PC-3 (cell line): ENCODE measurements around the gene SYT7. TPM values are rescaled to one million over a fixed set of nuclear protein-coding genes. Genes with fewer than 3 reads are reported as not detected.

ENCODE experiments used
- ATAC-seq: fragments of 200-7000 bp; cut with Tn5 transposase; 2 replicates; pipeline ENCODE4 v1.9.1; 2020; ENCODE audit warnings: mild to moderate bottlenecking, moderate library complexity
- BruUV-seq: library from RNA; stranded (reverse); fragments of 400-500 nt; replicated peaks from 2 replicates; lab custom pipeline; 2021; lab: Mats Ljungman, UMichigan
- CTCF ChIA-PET: fragments of 300-600 bp; sonication (Branson Sonifier 250); formaldehyde crosslinking; loops from one replicate; lab custom pipeline; 2022; ENCODE audit warnings: antibody characterized with exemption; lab: Charles Lee
- POLR2A ChIA-PET: fragments of 300-600 bp; sonication (Branson Sonifier 250); formaldehyde crosslinking; loops from one replicate; lab custom pipeline; 2022; ENCODE audit warnings: antibody characterized with exemption; ENCODE audit not compliant: unreplicated experiment; lab: Charles Lee
- DNase-seq: peaks from one replicate; pipeline ENCODE4 v3.0.0-alpha.2; 2015
- H2AFZ ChIP-seq: fragments of 300-600 bp; sonication (generic); 2 replicates; pipeline ENCODE4 v1.6.0; 2016; ENCODE audit warnings: antibody characterized with exemption, low read length
- H3F3A ChIP-seq: fragments of 300-600 bp; sonication (generic); one replicate; pipeline ENCODE4 v1.6.0; 2017; ENCODE audit warnings: antibody characterized with exemption, low read length, control low read depth, mild to moderate bottlenecking; ENCODE audit not compliant: unreplicated experiment
- H3K27ac ChIP-seq: fragments of 300-600 bp; sonication (generic); 2 replicates; pipeline ENCODE4 v1.5.1; 2016; ENCODE audit warnings: mild to moderate bottlenecking, low read length
- H3K27me3 ChIP-seq: fragments of 300-600 bp; sonication (generic); 2 replicates; pipeline ENCODE4 v1.6.1; 2016; ENCODE audit warnings: low read length, mixed read lengths
- H3K36me3 ChIP-seq: fragments of 300-600 bp; sonication (generic); 2 replicates; pipeline ENCODE4 v1.6.1; 2016; ENCODE audit warnings: low read depth, mixed run types, low read length, mixed read lengths
- H3K4me1 ChIP-seq: fragments of 300-600 bp; sonication (generic); 2 replicates; pipeline ENCODE4 v1.5.1; 2016; ENCODE audit warnings: low read length; ENCODE audit not compliant: insufficient read depth
- H3K4me2 ChIP-seq: fragments of 300-600 bp; sonication (generic); 2 replicates; pipeline ENCODE4 v1.6.0; 2016; ENCODE audit warnings: low read length
- H3K4me3 ChIP-seq: fragments of 300-600 bp; sonication (generic); 2 replicates; pipeline ENCODE4 v1.5.1; 2016; ENCODE audit warnings: mild to moderate bottlenecking, low read length, mixed read lengths
- H3K79me2 ChIP-seq: fragments of 300-600 bp; sonication (generic); 2 replicates; pipeline ENCODE4 v1.6.1; 2017; ENCODE audit warnings: low read length, mixed read lengths
- H3K9ac ChIP-seq: fragments of 300-600 bp; sonication (generic); 2 replicates; pipeline ENCODE4 v1.6.0; 2016; ENCODE audit warnings: mild to moderate bottlenecking, low read length
- H3K9me2 ChIP-seq: fragments of 300-600 bp; sonication (generic); replicated peaks from 2 replicates; pipeline ENCODE4 v1.6.1; 2016; ENCODE audit warnings: mixed run types, low read length, mixed read lengths
- H3K9me3 ChIP-seq: fragments of 300-600 bp; sonication (generic); 2 replicates; pipeline ENCODE4 v1.6.1; 2016; ENCODE audit warnings: low read length, mixed read lengths
- H4K20me1 ChIP-seq: fragments of 300-600 bp; sonication (generic); 2 replicates; pipeline ENCODE4 v1.6.1; 2016; ENCODE audit warnings: low read length, mixed read lengths
- EZH2 ChIP-seq: fragments of 300-600 bp; sonication (generic); IDR thresholded peaks from one replicate; pipeline ENCODE4 v1.6.1; 2017; ENCODE audit warnings: antibody characterized with exemption, mild to moderate bottlenecking, low read length; ENCODE audit not compliant: unreplicated experiment
- EZH2phosphoT487 ChIP-seq: fragments of 300-600 bp; sonication (generic); IDR thresholded peaks from 2 replicates; pipeline ENCODE4 v1.6.1; 2018; ENCODE audit warnings: mild to moderate bottlenecking, antibody characterized with exemption, low read length, borderline replicate concordance
- intact Hi-C: fragments of 100-400 bp; cut with micrococcal nuclease; formaldehyde crosslinking; loops from 2 replicates; pipeline ENCODE4 v1.9.0; 2023
- total RNA-seq: library from RNA; depleted of rRNA; stranded (reverse); fragments of >200 nt; gene quantifications from 2 replicates; pipeline ENCODE4 v1.2.3, GENCODE V29; 2014
- TF ChIP-seq, protein P1 (sequence below): fragments of 300-600 bp; sonication (generic); conservative IDR thresholded peaks from 2 replicates; pipeline ENCODE4 v1.5.1; 2017; ENCODE audit warnings: antibody characterized with exemption, low read depth, mild to moderate bottlenecking, low read length

Gene SYT7
- total RNA-seq, 1 experiment from 2014 or later, result 23.2 TPM

DNA sequence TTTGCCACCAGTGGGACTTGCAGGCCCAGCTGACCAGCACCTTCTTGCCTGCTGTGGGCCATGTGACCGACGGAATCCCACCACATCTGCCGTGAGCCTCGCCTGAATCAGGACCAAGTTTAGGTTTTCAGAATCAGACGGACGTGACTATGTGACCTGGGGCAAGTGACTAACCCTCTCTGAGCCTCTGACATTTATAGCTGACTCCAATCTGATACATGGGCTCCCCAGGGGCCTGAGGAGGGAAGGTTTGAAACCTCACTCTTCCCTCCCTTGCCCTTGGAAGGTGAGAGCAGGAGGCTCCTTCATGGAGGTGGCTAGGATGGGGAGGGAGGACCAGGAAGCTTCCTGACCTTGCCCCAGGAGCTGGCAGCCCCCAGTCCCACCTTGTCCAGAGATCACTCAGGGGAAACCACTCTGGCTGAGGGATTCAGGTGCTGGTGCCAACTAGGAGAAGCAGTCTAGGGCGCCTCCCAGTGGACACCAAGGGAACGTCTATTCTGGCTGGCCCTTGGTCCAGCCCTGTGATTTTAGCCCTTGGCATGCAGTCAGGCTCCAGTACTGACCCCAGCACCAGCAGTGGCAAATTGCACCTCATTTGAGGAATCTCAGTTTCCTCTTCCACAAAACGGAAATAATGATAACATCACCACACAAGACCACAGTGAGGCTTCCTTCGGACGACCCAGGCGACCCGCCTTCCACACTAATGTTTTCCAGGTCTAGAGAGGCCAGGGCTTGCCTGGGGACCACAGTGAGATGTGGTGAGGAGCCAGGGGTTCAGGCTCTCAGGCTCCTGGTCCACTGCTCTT lies 47.2 kb upstream of the SYT7 start:
- H3K4me1 ChIP-seq, result peaks cover 23% of the 10 kb centered on the region
- no peaks in the 10 kb centered on the region for H3K9me3 ChIP-seq
- H3K27ac ChIP-seq, result peak overlapping the region; percentile 85
- TF ChIP-seq EZH2phosphoT487 (no peak), EZH2 (no peak)
- TF ChIP-seq, protein P1, sequence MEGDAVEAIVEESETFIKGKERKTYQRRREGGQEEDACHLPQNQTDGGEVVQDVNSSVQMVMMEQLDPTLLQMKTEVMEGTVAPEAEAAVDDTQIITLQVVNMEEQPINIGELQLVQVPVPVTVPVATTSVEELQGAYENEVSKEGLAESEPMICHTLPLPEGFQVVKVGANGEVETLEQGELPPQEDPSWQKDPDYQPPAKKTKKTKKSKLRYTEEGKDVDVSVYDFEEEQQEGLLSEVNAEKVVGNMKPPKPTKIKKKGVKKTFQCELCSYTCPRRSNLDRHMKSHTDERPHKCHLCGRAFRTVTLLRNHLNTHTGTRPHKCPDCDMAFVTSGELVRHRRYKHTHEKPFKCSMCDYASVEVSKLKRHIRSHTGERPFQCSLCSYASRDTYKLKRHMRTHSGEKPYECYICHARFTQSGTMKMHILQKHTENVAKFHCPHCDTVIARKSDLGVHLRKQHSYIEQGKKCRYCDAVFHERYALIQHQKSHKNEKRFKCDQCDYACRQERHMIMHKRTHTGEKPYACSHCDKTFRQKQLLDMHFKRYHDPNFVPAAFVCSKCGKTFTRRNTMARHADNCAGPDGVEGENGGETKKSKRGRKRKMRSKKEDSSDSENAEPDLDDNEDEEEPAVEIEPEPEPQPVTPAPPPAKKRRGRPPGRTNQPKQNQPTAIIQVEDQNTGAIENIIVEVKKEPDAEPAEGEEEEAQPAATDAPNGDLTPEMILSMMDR, result peak; percentile 98
- CTCF ChIA-PET, result interaction anchor here (0.6 to 1.0 kb wide), 2 partner anchors 26 to 105 kb away, joined by 3 read pairs; no protein-coding TSS in a partner anchor
- no peaks in the 10 kb centered on the region for H3F3A ChIP-seq
- H3K9ac ChIP-seq, result no peak overlapping the region
- peak overlapping the region; percentile 88; the same call in 1 of the 2 replicates for H3K4me2 ChIP-seq
- ATAC-seq (peak; percentile 78), DNase-seq (peak; percentile 89)
- no peak overlapping the region for H3K4me3 ChIP-seq
- no peaks in the 10 kb centered on the region for H3K36me3 ChIP-seq
- intact Hi-C loops, result loop anchor here (2.0 to 5.0 kb wide), 4 partner anchors 47 to 181 kb away; partner anchors contain the start of gene SYT7
- H2AFZ ChIP-seq, result no peak overlapping the region
- H3K79me2 ChIP-seq, result no peaks in the 10 kb centered on the region
- no peaks in the 10 kb centered on the region for H4K20me1 ChIP-seq
- no peaks in the 10 kb centered on the region for H3K27me3 ChIP-seq
- POLR2A ChIA-PET, result no interaction called here
- BruUV-seq, result no TSS peak
- H3K9me2 ChIP-seq, result no peaks in the 10 kb centered on the region

DNA sequence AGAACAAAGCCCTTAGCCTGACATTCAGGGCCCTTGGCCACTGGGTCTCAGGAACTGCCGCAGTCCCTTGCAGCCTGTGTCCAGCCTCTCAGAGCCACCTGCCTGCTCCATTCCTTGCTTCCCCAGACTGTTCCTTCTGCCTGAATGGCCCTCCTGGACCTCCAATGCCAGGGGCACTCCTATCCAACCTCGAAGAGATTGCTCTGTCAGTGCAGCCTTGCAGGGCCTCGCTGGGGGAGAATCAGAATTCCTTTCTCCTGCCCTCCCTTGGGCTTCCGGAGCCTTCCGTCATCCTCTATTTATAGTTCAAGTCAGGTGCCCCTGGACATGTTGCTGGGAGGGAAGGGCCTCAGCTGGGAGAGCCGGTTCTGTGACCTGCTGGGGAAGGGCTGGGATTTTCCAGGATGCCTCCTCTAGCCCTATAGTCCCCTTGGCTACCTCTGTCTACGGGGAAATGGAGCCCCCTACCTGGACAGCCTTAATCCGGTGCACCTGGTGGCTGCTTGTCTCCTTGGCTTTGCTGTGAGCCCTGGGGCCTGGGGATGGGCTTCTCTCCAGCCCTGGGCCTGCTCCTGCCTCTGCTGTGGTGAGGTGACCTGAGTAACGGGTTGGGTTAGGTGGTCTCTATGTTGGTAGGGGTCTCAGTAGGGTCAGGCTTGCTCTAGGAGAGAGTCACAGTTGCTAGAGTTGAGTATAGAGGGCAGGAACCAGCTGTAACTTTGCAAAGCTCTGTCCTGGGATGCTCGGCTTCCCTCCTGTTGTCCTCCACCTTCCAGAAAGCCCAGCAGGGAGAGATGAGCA lies 45.9 kb upstream of the SYT7 start:
- no TSS peak for BruUV-seq
- Histone ChIP-seq H4K20me1 (no peaks in the 10 kb centered on the region), H3K79me2 (no peaks in the 10 kb centered on the region), H3K4me1 (peaks cover 23% of the 10 kb centered on the region), H3K27ac (peak overlapping the region; percentile 85), H3K4me2 (peak overlapping the region; percentile 88), H3K9me3 (no peaks in the 10 kb centered on the region), H2AFZ (peak overlapping the region; percentile 78), H3K27me3 (no peaks in the 10 kb centered on the region), H3F3A (no peaks in the 10 kb centered on the region), H3K9ac (peak overlapping the region; percentile 48), H3K36me3 (no peaks in the 10 kb centered on the region), H3K9me2 (no peaks in the 10 kb centered on the region), H3K4me3 (peak overlapping the region; percentile 41; the same call in 1 of the 2 replicates)
- intact Hi-C loops, result loop anchor here (2.0 to 5.0 kb wide), 2 partner anchors 46 to 94 kb away; partner anchors contain the start of gene SYT7
- POLR2A ChIA-PET, result no interaction called here
- TF ChIP-seq EZH2phosphoT487, result no peak
- TF ChIP-seq, protein P1, result peak; percentile 59
- CTCF ChIA-PET, result interaction anchor here (0.7 kb wide), 1 partner anchor 321 kb away, joined by 3 read pairs; no protein-coding TSS in a partner anchor
- DNase-seq, result peak; percentile 98
- ATAC-seq, result peak; percentile 80
